GM12892 (cell line): Measurements from ENCODE around the gene RAMP1.

Source experiments
- POLR2A ChIP-seq: IDR thresholded peaks from 2 replicates; pipeline ENCODE4 v1.6.1; 2011; ENCODE audit warnings: low read depth, low read length, control low read depth
- POLR2AphosphoS5 ChIP-seq: IDR thresholded peaks from 2 replicates; pipeline ENCODE4 v1.6.1; 2011; ENCODE audit warnings: low read depth, low read length, control low read depth

GRCh38 chr2:237883951-237884446 is 24.6 kb downstream of the RAMP1 start:
- no peak for TF ChIP-seq POLR2A
- TF ChIP-seq POLR2AphosphoS5, result no peak
